Liver (tissue), 3 donors: ENCODE results near the gene ATP6V0E1.

Experiments used
- RXRA ChIP-seq, 2 donors: IDR thresholded peaks; 2 replicates each; pipeline ENCODE4 v1.6.1; 2017 to 2018; ENCODE audit warnings: antibody characterized with exemption in 2 of 2, mild to moderate bottlenecking in 1 of 2
- TF ChIP-seq, protein P1 (sequence below): fragments of 150-350 bp; IDR thresholded peaks from 2 replicates; pipeline ENCODE4 v1.5.1; 2017; ENCODE audit warnings: improper control_type of control experiment, low read depth, low read length; ENCODE audit not compliant: missing input control
- TF ChIP-seq, protein P2 (sequence below): IDR thresholded peaks from 2 replicates; pipeline ENCODE4 v1.6.1; 2016; ENCODE audit warnings: antibody characterized with exemption
- donor health status: healthy.
- donor health status: healthy.

DNA sequence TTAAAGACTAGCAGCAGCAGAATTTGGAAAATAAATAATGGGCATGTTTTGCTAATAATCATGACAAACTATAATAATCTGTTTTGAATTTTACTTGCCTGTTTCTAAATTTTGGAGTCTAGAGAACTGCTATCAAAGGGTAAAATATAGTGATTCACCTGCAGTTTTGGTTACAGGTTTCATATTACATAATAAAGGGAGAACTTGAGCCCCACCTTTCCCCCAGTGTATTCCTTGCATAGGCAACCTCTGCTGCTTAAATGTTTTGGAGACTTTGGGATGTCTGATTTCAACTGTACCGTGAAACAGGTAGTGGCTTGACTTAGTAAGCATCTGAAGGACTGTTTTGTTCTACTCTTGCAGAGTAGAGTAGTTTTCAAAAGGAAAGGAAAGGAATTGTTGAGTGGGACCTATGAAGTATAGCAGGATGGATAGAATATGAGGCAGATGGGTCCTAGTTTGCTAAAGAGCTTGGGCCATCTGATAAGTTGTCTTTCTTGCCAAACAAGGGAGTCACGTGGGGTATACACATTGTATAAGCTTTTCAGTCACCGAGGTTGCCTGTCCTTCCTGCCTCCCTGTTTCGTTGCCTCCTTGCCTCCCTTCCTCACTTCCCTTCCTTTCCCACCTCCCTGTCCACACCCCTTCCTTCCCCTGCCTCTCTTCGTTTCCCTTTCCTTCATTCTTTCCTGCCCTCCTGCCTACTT lies 91.7 kb downstream of the ATP6V0E1 start:
- TF ChIP-seq, protein P1, sequence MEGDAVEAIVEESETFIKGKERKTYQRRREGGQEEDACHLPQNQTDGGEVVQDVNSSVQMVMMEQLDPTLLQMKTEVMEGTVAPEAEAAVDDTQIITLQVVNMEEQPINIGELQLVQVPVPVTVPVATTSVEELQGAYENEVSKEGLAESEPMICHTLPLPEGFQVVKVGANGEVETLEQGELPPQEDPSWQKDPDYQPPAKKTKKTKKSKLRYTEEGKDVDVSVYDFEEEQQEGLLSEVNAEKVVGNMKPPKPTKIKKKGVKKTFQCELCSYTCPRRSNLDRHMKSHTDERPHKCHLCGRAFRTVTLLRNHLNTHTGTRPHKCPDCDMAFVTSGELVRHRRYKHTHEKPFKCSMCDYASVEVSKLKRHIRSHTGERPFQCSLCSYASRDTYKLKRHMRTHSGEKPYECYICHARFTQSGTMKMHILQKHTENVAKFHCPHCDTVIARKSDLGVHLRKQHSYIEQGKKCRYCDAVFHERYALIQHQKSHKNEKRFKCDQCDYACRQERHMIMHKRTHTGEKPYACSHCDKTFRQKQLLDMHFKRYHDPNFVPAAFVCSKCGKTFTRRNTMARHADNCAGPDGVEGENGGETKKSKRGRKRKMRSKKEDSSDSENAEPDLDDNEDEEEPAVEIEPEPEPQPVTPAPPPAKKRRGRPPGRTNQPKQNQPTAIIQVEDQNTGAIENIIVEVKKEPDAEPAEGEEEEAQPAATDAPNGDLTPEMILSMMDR: no peak
- no peak for TF ChIP-seq RXRA (IDR thresholded peaks at IDR 0.05)
- TF ChIP-seq, protein P2, sequence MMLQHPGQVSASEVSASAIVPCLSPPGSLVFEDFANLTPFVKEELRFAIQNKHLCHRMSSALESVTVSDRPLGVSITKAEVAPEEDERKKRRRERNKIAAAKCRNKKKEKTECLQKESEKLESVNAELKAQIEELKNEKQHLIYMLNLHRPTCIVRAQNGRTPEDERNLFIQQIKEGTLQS: no peak
